Measurements from ENCODE around the gene TTC7B. TPM values are rescaled to one million over a fixed set of nuclear protein-coding genes. Genes with fewer than 3 reads are reported as not detected.

TTC7B gene
- total and polyA plus RNA-seq, 2 of the 13 experiments (the other 11 are each of a cell fraction or from before 2014, with no cell fraction given): 1.3 to 3.2 TPM

DNA sequence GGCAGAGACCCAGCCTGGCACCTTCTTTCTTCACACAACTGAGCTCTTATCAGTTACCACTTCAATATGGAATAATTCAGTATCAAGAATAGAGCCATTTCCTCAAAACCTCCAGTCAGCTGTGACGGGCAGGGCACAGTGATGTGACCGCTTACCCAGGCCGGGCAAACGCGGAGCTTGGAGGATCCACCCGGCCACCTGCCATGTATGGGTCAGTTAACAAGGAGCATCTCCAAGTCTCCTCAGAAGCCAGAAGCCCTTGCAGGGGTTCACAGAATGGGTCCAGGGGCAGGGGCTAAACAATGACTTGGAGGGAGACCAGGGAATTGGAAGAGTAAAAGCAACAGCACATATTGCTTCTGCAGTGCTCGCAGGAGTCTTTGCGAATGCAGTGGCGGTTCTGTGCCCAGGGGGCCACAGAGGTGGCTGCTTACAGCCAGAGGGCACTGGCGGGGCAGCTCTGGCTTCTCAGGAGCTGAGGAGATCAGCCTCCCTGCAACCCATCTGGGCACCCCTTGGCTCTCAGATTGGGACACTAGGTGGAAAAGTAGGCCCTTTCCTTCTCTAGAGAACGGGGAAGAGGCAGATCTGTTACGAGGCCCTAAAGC is 257.1 kb downstream of the TTC7B start:
- no peak overlapping the region for H3K4me3 ChIP-seq (replicated peaks in 1 of 3; ENCODE audit: insufficient read depth in 1 of 3, low read depth in 2 of 3, low read length in 3 of 3)
- peaks cover 20% of the 10 kb centered on the region for H3K4me1 ChIP-seq (ENCODE audit: insufficient read depth, low read length)
- no peaks in the 10 kb centered on the region for H3K79me2 ChIP-seq (ENCODE audit: insufficient read depth, low read length)
- peaks cover 0 to 10% of the 10 kb centered on the region in 2 experiments; a peak in 3 of 5 replicates for H3K27me3 ChIP-seq (ENCODE audit: control insufficient read depth in 1 of 2, insufficient read depth in 2 of 2, low read length in 2 of 2)
- TF ChIP-seq SKI (IDR thresholded peaks at IDR 0.05; ENCODE audit: partially characterized antibody) (no peak), RXRA (CRISPR knock-in tag; IDR thresholded peaks at IDR 0.05) (no peak), DDIT3 (CRISPR knock-in tag; IDR thresholded peaks at IDR 0.05) (no peak), ZNF777 (CRISPR knock-in tag; IDR thresholded peaks at IDR 0.05) (no peak), KAT8 (CRISPR knock-in tag; IDR thresholded peaks at IDR 0.05) (no peak), ZNF839 (CRISPR knock-in tag; IDR thresholded peaks at IDR 0.05; ENCODE audit: borderline replicate concordance) (no peak), ETV6 (CRISPR knock-in tag; conservative IDR thresholded peaks at IDR 0.05) (no peak), SMYD3 (CRISPR knock-in tag; IDR thresholded peaks at IDR 0.05) (no peak), ZNF775 (CRISPR knock-in tag; IDR thresholded peaks at IDR 0.05; ENCODE audit: borderline replicate concordance) (no peak), HNRNPH1 (optimal IDR thresholded peaks at IDR 0.05; ENCODE audit: low read depth, low read length) (no peak), MTA1 (CRISPR knock-in tag; IDR thresholded peaks at IDR 0.05; ENCODE audit: borderline replicate concordance) (no peak), MIXL1 (CRISPR knock-in tag; IDR thresholded peaks at IDR 0.05) (no peak), ZNF3 (CRISPR knock-in tag; IDR thresholded peaks at IDR 0.05) (no peak), E2F5 (CRISPR knock-in tag; conservative IDR thresholded peaks at IDR 0.05) (no peak), IKZF4 (CRISPR knock-in tag; IDR thresholded peaks at IDR 0.05; ENCODE audit: borderline replicate concordance, low read depth, not compliant biosample characterization) (no peak), MED1 (CRISPR knock-in tag; IDR thresholded peaks at IDR 0.05) (no peak), MTF1 (CRISPR knock-in tag; IDR thresholded peaks at IDR 0.05) (no peak)
- FAIRE-seq (no peak), DNase-seq (ENCODE audit: low spot score) (no peak), ATAC-seq (no peak)
- in situ Hi-C loops (cut with HindIII; ENCODE audit: extremely low pct_ligation_motif_present, low pct_unique_long_range_greater_than_20kb) (no loop called here), intact Hi-C loops (cut with micrococcal nuclease; ENCODE audit: unreplicated experiment) (no loop called here)
- no peak overlapping the region for H3K4me2 ChIP-seq (ENCODE audit: low read depth, low read length)
- H3K27ac ChIP-seq (ENCODE audit: extremely low read length, insufficient read depth, low read length): no peak overlapping the region
- ChIA-PET POLR2A (no interaction called here), CTCF (ENCODE audit: low intra/inter-chr PET ratio, low total read pairs) (no interaction called here)
- 90% methylated on average over 8 of the region's 12 CpGs for WGBS (ENCODE audit: low lambda C conversion rate)
- H4K20me1 ChIP-seq (ENCODE audit: insufficient read depth, low read length): no peaks in the 10 kb centered on the region
- H2AFZ ChIP-seq (ENCODE audit: low read length): no peak overlapping the region
- H3K36me3 ChIP-seq (replicated peaks in 1 of 2; ENCODE audit: control insufficient read depth in 1 of 2, insufficient read depth in 2 of 2, low read length in 2 of 2): no peaks in the 10 kb centered on the region
- no TSS peak for BruUV-seq (replicated peaks)
- H3K9me3 ChIP-seq (ENCODE audit: low read length): no peaks in the 10 kb centered on the region
- H3K9ac ChIP-seq (ENCODE audit: insufficient read depth, low read depth, low read length): no peak overlapping the region
